Measurements from ENCODE around the gene LURAP1L.

The LURAP1L gene

DNA sequence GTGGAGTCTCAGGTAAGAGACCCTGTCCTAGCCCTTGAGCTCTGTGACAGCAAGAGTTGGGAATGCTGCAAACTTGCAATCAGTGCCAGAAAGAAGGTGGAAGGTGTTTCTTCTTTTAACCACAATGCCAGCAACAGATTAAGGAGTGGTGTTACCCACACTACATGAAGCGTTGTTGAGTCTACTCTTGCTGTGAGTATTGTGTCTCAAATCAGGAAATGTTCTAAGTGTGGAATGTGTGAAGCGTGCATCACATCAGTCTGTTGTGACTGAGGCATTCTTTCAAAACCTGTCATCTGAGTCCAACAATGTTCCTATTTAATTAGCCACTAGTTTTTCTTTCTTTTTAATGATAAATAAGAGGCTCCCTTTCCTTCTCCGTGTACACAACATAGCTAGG lies 2.9 kb upstream of the LURAP1L start:
- Histone ChIP-seq H3F3A (ENCODE audit: low read depth) (no peaks in the 10 kb centered on the region), H3K4me3 (ENCODE audit: low read length, poor library complexity, severe bottlenecking) (no peak overlapping the region), H3K9ac (ENCODE audit: low read depth, low read length, poor library complexity, severe bottlenecking) (no peak overlapping the region), H3K4me1 (ENCODE audit: insufficient read depth, low read length, poor library complexity, severe bottlenecking) (no peaks in the 10 kb centered on the region), H3K4me2 (ENCODE audit: low read depth, low read length, poor library complexity, severe bottlenecking) (no peak overlapping the region), H4K20me1 (ENCODE audit: insufficient read depth, low read length, poor library complexity, severe bottlenecking) (no peaks in the 10 kb centered on the region), H2AFZ (ENCODE audit: low read length) (no peak overlapping the region), H3K36me3 (ENCODE audit: insufficient read depth, low read length) (no peaks in the 10 kb centered on the region), H3K27me3 (ENCODE audit: insufficient read depth, low read length, poor library complexity, severe bottlenecking) (no peaks in the 10 kb centered on the region), H3K79me2 (ENCODE audit: insufficient read depth, low read length) (no peaks in the 10 kb centered on the region), H3K9me2 (replicated peaks; ENCODE audit: low read depth, low read length) (no peaks in the 10 kb centered on the region), H3K9me3 (ENCODE audit: insufficient read depth, low read depth, low read length) (no peaks in the 10 kb centered on the region; the same call in 1 of the 2 replicates)
- TF ChIP-seq, protein P1, sequence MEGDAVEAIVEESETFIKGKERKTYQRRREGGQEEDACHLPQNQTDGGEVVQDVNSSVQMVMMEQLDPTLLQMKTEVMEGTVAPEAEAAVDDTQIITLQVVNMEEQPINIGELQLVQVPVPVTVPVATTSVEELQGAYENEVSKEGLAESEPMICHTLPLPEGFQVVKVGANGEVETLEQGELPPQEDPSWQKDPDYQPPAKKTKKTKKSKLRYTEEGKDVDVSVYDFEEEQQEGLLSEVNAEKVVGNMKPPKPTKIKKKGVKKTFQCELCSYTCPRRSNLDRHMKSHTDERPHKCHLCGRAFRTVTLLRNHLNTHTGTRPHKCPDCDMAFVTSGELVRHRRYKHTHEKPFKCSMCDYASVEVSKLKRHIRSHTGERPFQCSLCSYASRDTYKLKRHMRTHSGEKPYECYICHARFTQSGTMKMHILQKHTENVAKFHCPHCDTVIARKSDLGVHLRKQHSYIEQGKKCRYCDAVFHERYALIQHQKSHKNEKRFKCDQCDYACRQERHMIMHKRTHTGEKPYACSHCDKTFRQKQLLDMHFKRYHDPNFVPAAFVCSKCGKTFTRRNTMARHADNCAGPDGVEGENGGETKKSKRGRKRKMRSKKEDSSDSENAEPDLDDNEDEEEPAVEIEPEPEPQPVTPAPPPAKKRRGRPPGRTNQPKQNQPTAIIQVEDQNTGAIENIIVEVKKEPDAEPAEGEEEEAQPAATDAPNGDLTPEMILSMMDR (conservative IDR thresholded peaks at IDR 0.05; ENCODE audit: low read length) = no peak
- TF ChIP-seq EZH2phosphoT487 (IDR thresholded peaks at IDR 0.05; ENCODE audit: borderline replicate concordance) = no peak

- no peaks in the 10 kb centered on the region for H3K79me2 ChIP-seq (ENCODE audit: insufficient read depth, low read length)
- H3K4me2 ChIP-seq (ENCODE audit: low read depth, low read length, poor library complexity, severe bottlenecking) = no peak overlapping the region
- no peaks in the 10 kb centered on the region for H3K27me3 ChIP-seq (ENCODE audit: insufficient read depth, low read length, poor library complexity, severe bottlenecking)
- no peaks in the 10 kb centered on the region for H3K9me3 ChIP-seq (ENCODE audit: insufficient read depth, low read depth, low read length)
- H3F3A ChIP-seq (ENCODE audit: low read depth) = no peaks in the 10 kb centered on the region
- TF ChIP-seq, protein P1 (conservative IDR thresholded peaks at IDR 0.05; ENCODE audit: low read length) = no peak
- TF ChIP-seq EZH2phosphoT487 (IDR thresholded peaks at IDR 0.05; ENCODE audit: borderline replicate concordance) = no peak
- H4K20me1 ChIP-seq (ENCODE audit: insufficient read depth, low read length, poor library complexity, severe bottlenecking) = no peaks in the 10 kb centered on the region
- H3K9ac ChIP-seq (ENCODE audit: low read depth, low read length, poor library complexity, severe bottlenecking) = no peak overlapping the region
- no peaks in the 10 kb centered on the region for H3K9me2 ChIP-seq (replicated peaks; ENCODE audit: low read depth, low read length)
- H3K4me1 ChIP-seq (ENCODE audit: insufficient read depth, low read length, poor library complexity, severe bottlenecking) = no peaks in the 10 kb centered on the region
- H3K36me3 ChIP-seq (ENCODE audit: insufficient read depth, low read length) = no peaks in the 10 kb centered on the region
- H3K4me3 ChIP-seq (ENCODE audit: low read length, poor library complexity, severe bottlenecking) = no peak overlapping the region
- H2AFZ ChIP-seq (ENCODE audit: low read length) = no peak overlapping the region
Observed at GRCh38 chr9:12773562-12773961, 1.3 kb upstream of the LURAP1L start.

- Histone ChIP-seq H3K4me3 (ENCODE audit: low read length, poor library complexity, severe bottlenecking) (no peak overlapping the region), H3K4me2 (ENCODE audit: low read depth, low read length, poor library complexity, severe bottlenecking) (no peak overlapping the region), H4K20me1 (ENCODE audit: insufficient read depth, low read length, poor library complexity, severe bottlenecking) (no peaks in the 10 kb centered on the region)
Observed at GRCh38 chr9:12775679-12776512, 1.1 kb downstream of the LURAP1L start.

More at GRCh38 chr9:12775679-12776512, 1.1 kb downstream of the LURAP1L start:
- Histone ChIP-seq H3K4me1 (ENCODE audit: insufficient read depth, low read length, poor library complexity, severe bottlenecking) (no peaks in the 10 kb centered on the region), H3K9me3 (ENCODE audit: insufficient read depth, low read depth, low read length) (no peaks in the 10 kb centered on the region), H3F3A (ENCODE audit: low read depth) (no peaks in the 10 kb centered on the region), H3K27me3 (ENCODE audit: insufficient read depth, low read length, poor library complexity, severe bottlenecking) (no peaks in the 10 kb centered on the region), H3K36me3 (ENCODE audit: insufficient read depth, low read length) (no peaks in the 10 kb centered on the region), H3K9me2 (replicated peaks; ENCODE audit: low read depth, low read length) (no peaks in the 10 kb centered on the region), H3K79me2 (ENCODE audit: insufficient read depth, low read length) (no peaks in the 10 kb centered on the region), H3K9ac (ENCODE audit: low read depth, low read length, poor library complexity, severe bottlenecking) (no peak overlapping the region), H2AFZ (ENCODE audit: low read length) (no peak overlapping the region)
- TF ChIP-seq, protein P1 (conservative IDR thresholded peaks at IDR 0.05; ENCODE audit: low read length) = no peak
- TF ChIP-seq EZH2phosphoT487 (IDR thresholded peaks at IDR 0.05; ENCODE audit: borderline replicate concordance) = no peak

All from Loucy (cell line).